Measurements from ENCODE around the gene DUXA. TPM values are rescaled to one million over a fixed set of nuclear protein-coding genes. Genes with fewer than 3 reads are reported as not detected.

DUXA gene
- total RNA-seq, 1 donor from 2014 or later = not detected

Other genes with a start within 250 kb of the DUXA start
- not detected in 2 replicates for gene USP29, start 47.5 kb downstream of the DUXA start, total RNA-seq
- not detected in 2 replicates for gene ZIM3, start 22.3 kb downstream of the DUXA start, total RNA-seq
- gene ZNF264, start 24.0 kb upstream of the DUXA start, total RNA-seq = 16.1 and 18.3 TPM in 2 replicates
- gene AURKC, start 63.5 kb upstream of the DUXA start, total RNA-seq = 0.54 and 0.73 TPM in 2 replicates
- gene ZNF805, start 73.1 kb upstream of the DUXA start, total RNA-seq = 6.9 and 8.4 TPM in 2 replicates
- gene ZNF460, start 113.0 kb upstream of the DUXA start, total RNA-seq = 41.4 and 47.7 TPM in 2 replicates
- gene ZNF543, start 153.0 kb upstream of the DUXA start, total RNA-seq = 5.1 and 5.4 TPM in 2 replicates
- 6.1 and 6.6 TPM in 2 replicates for gene ZNF304, start 183.8 kb upstream of the DUXA start, total RNA-seq
- gene TRAPPC2B, start 196.1 kb upstream of the DUXA start, total RNA-seq = 3.8 and 4.7 TPM in 2 replicates
- gene ZNF547, start 196.1 kb upstream of the DUXA start, total RNA-seq = 0.69 and 0.93 TPM in 2 replicates
- 11.3 and 12.1 TPM in 2 replicates for gene ZNF548, start 222.4 kb upstream of the DUXA start, total RNA-seq
- gene ZNF17, start 243.7 kb upstream of the DUXA start, total RNA-seq = 7.9 and 11.0 TPM in 2 replicates

Data from activated T-helper 1 cell treated with anti-CD3 and anti-CD28 coated beads, Interleukin-12 subunit alpha, Interleukin-12 subunit beta, Interleukin-2, Interleukin-4 antibody, amounts not matched to agents 30 ng/mL and 10 ng/mL and 1 ng/mL, durations not matched to agents 14 hours and 24 hours and 36 hours (primary cell).